C4-2B (cell line): ENCODE data around the gene CRELD2.

Experiments used
- ZFX ChIP-seq: fragments of 450-650 bp; IDR thresholded peaks from 2 replicates; pipeline ENCODE4 v1.6.1; 2017
- TF ChIP-seq, protein P1 (sequence below): fragments of 450-650 bp; conservative IDR thresholded peaks from 2 replicates; pipeline ENCODE4 v1.5.1; 2017; ENCODE audit warnings: mild to moderate bottlenecking

DNA sequence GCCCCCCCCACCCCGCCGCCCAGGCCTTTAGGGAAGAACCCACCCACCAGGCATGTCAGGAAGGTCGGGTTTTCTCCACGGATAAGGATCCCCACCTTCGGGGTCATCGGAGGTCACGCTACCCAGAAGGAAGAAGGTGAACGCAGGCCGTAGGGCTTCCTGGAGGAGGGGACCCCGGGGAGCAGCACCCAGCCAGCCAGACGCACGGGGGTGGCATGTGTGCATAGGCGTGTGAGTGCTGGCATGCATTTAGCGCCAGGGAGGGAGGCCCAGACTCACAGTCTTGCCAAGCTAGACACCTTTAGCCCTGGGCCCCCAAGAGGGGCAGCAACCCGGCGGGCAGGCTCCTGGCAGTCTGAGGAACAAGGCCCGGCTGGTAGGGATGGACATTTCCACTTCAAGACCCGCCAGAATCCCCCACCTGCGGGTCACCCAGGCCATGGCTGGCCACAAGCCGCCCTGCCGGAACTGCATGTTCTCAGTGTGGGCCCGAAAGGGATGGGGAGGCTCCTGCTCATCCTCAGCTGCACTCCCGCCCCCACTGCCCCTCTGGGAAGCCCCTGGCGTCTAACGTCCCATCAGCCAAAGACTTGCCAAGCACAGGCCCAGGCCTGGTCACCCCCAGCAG is 25.5 kb downstream of the CRELD2 start:
- TF ChIP-seq, protein P1, sequence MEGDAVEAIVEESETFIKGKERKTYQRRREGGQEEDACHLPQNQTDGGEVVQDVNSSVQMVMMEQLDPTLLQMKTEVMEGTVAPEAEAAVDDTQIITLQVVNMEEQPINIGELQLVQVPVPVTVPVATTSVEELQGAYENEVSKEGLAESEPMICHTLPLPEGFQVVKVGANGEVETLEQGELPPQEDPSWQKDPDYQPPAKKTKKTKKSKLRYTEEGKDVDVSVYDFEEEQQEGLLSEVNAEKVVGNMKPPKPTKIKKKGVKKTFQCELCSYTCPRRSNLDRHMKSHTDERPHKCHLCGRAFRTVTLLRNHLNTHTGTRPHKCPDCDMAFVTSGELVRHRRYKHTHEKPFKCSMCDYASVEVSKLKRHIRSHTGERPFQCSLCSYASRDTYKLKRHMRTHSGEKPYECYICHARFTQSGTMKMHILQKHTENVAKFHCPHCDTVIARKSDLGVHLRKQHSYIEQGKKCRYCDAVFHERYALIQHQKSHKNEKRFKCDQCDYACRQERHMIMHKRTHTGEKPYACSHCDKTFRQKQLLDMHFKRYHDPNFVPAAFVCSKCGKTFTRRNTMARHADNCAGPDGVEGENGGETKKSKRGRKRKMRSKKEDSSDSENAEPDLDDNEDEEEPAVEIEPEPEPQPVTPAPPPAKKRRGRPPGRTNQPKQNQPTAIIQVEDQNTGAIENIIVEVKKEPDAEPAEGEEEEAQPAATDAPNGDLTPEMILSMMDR: no peak
- TF ChIP-seq ZFX: no peak
